ENCODE results near the gene KRT24. TPM values are rescaled to one million over a fixed set of nuclear protein-coding genes. Genes with fewer than 3 reads are reported as not detected.

The KRT24 gene
- polyA plus RNA-seq, 6 donors from 2014 or later: not detected

DNA sequence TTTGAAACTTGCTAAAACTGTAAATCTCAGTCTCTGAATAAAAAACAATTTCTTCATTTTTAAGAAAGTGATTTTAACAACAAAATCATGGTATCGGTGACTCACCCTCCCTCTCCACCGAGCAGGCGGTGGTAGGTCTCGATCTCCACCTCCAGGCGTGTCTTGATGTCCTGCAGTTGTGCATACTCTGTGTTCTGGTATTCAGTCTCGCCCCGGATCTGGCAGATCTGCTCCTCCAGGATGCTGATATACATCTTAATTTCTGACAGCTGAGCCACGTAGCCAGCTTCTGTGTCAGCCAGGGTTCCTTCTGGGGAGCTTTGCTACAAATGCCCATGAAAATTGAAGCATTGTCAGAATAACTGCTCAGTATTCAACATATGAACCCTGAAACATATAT, 15.4 kb upstream of the KRT24 start:
- Mint-ChIP-seq H3K27me3 (peaks cover 18 to 48% (median 29%) of the 10 kb centered on the region in 3 donors), H3K4me3 (no peak overlapping the region), H3K27ac (no peak overlapping the region), H3K36me3 (peaks cover under 1 to 4% of the 10 kb centered on the region in 2 donors), H3K9me3 (peaks cover 0 to 2% (median 0%) of the 10 kb centered on the region in 7 donors), H3K4me1 (no peaks in the 10 kb centered on the region)
- DNase-seq (no peak), ATAC-seq (ENCODE audit: low read depth in 2 of 2) (no peak)

DNA sequence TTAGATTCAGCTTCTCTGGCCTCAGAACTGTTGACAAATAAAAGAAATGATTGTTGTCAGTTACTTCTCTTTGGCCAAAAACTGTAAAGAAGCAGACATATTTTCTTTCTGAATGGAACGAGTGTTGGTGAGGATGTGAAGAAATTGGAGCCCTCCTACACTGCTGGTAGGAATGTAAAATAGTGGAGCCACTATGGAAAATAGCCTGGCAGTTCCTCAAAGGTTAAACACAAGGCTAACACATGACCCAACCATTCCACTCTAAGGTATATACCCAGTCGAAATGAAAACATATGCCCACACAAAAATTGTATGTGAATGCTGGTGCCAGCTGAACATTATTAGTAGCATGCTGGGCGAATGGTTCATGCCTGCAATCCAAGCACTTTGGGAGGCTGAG, 14.2 kb upstream of the KRT24 start:
- Mint-ChIP-seq H3K9me3 (no peaks in the 10 kb centered on the region), H3K27ac (no peak overlapping the region), H3K36me3 (no peaks in the 10 kb centered on the region), H3K4me1 (no peaks in the 10 kb centered on the region), H3K27me3 (peaks cover 18 to 46% (median 21%) of the 10 kb centered on the region in 3 donors), H3K4me3 (no peak overlapping the region)
- no peak for DNase-seq
- ATAC-seq (ENCODE audit: low read depth in 2 of 2): no peak

DNA sequence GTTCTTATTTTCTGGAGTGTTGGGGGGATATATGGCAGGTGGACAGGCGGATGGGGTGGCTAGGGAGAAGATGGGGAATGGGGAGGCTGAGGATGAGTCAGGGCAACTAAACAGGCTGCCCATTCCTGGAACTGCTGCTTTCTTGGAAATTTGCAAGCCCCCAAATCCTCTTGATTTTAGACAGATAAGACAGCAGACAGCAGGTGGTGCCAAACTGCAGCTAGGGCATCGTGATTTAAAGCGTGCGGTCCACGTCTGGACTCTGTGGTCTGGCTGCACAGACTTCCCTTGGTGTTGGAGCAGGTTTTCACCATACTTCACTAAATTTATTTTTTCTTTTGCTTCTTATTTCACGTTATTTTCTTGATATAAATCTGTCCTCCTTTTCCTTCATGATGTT, 10.9 kb upstream of the KRT24 start:
- no peaks in the 10 kb centered on the region for H3K9me3 Mint-ChIP-seq
- H3K4me3 Mint-ChIP-seq: no peak overlapping the region
- no peak overlapping the region for H3K27ac Mint-ChIP-seq
- H3K27me3 Mint-ChIP-seq: peaks cover 21 to 50% (median 28%) of the 10 kb centered on the region in 3 donors
- peaks cover 0 to 2% (median 0%) of the 10 kb centered on the region in 3 donors for H3K4me1 Mint-ChIP-seq
- no peaks in the 10 kb centered on the region for H3K36me3 Mint-ChIP-seq
- DNase-seq (no peak), ATAC-seq (ENCODE audit: low read depth in 2 of 2) (no peak)

DNA sequence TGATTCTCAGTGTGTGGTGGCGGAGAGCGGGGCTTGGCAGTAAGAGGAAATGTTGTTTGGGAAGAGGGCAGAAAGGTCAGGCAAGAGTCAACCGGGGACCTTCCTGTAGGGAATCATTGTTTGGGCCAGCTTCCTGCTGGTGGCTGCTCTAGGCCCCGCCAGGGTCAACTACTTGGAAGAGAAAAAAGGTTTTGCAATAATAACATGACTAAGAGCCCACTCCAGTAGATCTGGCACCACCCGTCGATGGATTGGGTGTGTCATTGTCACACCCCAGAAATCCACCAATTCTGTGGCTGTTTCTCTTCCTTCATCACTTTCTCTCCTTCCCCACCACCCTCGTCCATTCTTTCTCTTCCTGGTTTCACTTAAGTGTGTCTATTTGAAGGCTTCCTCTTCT, 4.2 kb upstream of the KRT24 start:
- Mint-ChIP-seq H3K4me3 (no peak overlapping the region), H3K9me3 (no peaks in the 10 kb centered on the region), H3K27me3 (peaks cover 32 to 49% (median 39%) of the 10 kb centered on the region in 3 donors), H3K4me1 (peaks cover 0 to 3% (median 2%) of the 10 kb centered on the region in 3 donors), H3K36me3 (no peaks in the 10 kb centered on the region), H3K27ac (no peak overlapping the region)
- DNase-seq (no peak), ATAC-seq (ENCODE audit: low read depth in 2 of 2) (no peak)

DNA sequence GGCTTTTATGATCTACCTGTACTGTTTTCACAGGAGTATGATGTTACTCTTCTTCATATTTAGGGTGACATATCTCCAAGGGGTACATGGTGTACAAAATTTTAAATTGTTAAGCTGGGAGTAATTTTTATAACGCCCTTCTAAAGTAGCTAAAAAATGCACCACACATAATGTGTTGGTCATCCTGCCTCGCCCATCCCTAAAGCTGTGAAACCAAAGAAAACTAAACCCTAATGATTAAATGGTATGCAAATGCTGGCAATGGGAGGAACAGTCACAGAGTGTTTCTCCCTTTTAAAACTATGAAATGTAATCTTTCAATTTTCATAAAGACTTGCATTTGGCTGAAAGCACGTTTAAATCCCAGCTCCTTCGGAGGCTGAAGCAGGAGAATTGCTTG, 2.0 kb upstream of the KRT24 start:
- H3K36me3 Mint-ChIP-seq: no peaks in the 10 kb centered on the region
- no peak overlapping the region for H3K27ac Mint-ChIP-seq
- H3K4me3 Mint-ChIP-seq: no peak overlapping the region
- H3K9me3 Mint-ChIP-seq: no peaks in the 10 kb centered on the region
- peaks cover 33 to 41% (median 34%) of the 10 kb centered on the region in 3 donors for H3K27me3 Mint-ChIP-seq
- peaks cover 0 to 3% (median 0%) of the 10 kb centered on the region in 3 donors for H3K4me1 Mint-ChIP-seq
- no peak for ATAC-seq (ENCODE audit: low read depth in 2 of 2)
- DNase-seq: no peak

GRCh38 chr17:40702271-40702670, 1.3 kb downstream of the KRT24 start:
- Mint-ChIP-seq H3K4me3 (no peak overlapping the region), H3K4me1 (no peaks in the 10 kb centered on the region), H3K36me3 (no peaks in the 10 kb centered on the region), H3K27me3 (peaks cover 20 to 50% (median 24%) of the 10 kb centered on the region in 3 donors), H3K27ac (no peak overlapping the region), H3K9me3 (no peaks in the 10 kb centered on the region)
- DNase-seq: no peak
- no peak for ATAC-seq (ENCODE audit: low read depth in 2 of 2)

GRCh38 chr17:40699853-40700252, 3.7 kb downstream of the KRT24 start:
- DNase-seq (no peak), ATAC-seq (ENCODE audit: low read depth in 2 of 2) (no peak)
- Mint-ChIP-seq H3K36me3 (no peaks in the 10 kb centered on the region), H3K4me1 (no peaks in the 10 kb centered on the region), H3K27ac (peak overlapping the region in 1 of 6 donors; percentile 43), H3K4me3 (no peak overlapping the region), H3K9me3 (no peaks in the 10 kb centered on the region), H3K27me3 (peaks cover 20 to 59% (median 30%) of the 10 kb centered on the region in 3 donors)

DNA sequence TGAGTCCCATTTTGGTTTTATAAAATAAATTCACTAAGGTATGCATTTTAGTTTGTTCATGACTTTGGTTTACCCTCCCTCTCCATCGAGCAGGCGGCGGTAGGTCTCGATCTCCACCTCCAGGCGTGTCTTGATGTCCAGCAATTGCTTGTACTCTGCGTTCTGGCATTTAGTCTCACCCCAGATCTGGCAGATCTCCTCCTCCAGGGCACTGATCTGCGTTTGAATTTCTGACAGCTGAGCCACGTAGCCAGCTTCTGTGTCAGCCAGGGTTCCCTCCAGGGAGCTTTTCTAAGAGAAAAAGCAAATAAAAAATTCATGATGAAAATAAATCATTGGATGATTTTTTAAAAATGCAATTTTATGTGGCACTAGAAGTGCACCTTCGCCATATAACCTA, 4.2 kb downstream of the KRT24 start:
- Mint-ChIP-seq H3K4me1 (no peaks in the 10 kb centered on the region), H3K4me3 (no peak overlapping the region), H3K27me3 (peaks cover 24 to 59% (median 30%) of the 10 kb centered on the region in 3 donors), H3K9me3 (no peaks in the 10 kb centered on the region), H3K36me3 (no peaks in the 10 kb centered on the region), H3K27ac (no peak overlapping the region)
- ATAC-seq (ENCODE audit: low read depth in 2 of 2): no peak
- DNase-seq: no peak

- Mint-ChIP-seq H3K36me3 (no peaks in the 10 kb centered on the region), H3K27ac (no peak overlapping the region), H3K4me1 (no peaks in the 10 kb centered on the region), H3K9me3 (no peaks in the 10 kb centered on the region), H3K27me3 (peaks cover 15 to 60% (median 33%) of the 10 kb centered on the region in 3 donors), H3K4me3 (no peak overlapping the region)
- no peak for ATAC-seq (ENCODE audit: low read depth in 2 of 2)
- no peak for DNase-seq
Observed at GRCh38 chr17:40697297-40697696, 6.3 kb downstream of the KRT24 start.

GRCh38 chr17:40696651-40697072, 6.9 kb downstream of the KRT24 start:
- H3K4me1 Mint-ChIP-seq: no peaks in the 10 kb centered on the region
- no peaks in the 10 kb centered on the region for H3K9me3 Mint-ChIP-seq
- H3K27ac Mint-ChIP-seq: peak overlapping the region in 1 of 6 donors; percentile 51
- H3K27me3 Mint-ChIP-seq: peaks cover 15 to 66% (median 36%) of the 10 kb centered on the region in 3 donors
- H3K4me3 Mint-ChIP-seq: no peak overlapping the region
- ATAC-seq (ENCODE audit: low read depth in 2 of 2) (no peak), DNase-seq (no peak)
- H3K36me3 Mint-ChIP-seq: no peaks in the 10 kb centered on the region

DNA sequence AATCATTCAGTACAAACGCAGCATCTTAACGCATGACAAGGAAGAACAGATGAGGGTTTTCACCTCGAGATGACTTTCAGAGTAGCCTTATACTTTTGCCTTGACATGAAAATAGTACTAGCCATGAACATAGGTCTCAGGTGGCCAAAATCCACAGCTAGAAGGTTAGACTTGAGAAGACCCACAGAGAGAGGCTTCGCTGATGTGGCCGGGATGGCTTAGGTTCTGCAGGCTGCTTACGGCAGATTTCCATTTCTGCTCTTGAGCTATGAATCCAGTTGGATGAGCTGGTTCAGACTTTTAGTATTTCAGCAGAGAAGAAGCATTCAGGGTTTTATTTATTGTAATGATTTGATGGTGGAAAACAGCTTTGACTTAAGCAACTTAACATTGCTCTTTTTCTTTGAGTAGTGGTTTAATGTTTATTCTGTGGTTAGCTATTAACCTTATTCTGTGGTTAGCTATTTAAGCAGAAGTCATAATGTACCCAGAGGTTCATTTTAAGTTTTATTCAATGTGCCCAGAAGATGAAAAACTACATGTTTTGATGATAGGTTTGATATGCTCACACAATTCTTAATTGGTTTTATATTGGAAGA, 7.6 kb downstream of the KRT24 start:
- H3K27ac Mint-ChIP-seq: no peak overlapping the region
- no peaks in the 10 kb centered on the region for H3K9me3 Mint-ChIP-seq
- peaks cover 15 to 68% (median 34%) of the 10 kb centered on the region in 3 donors for H3K27me3 Mint-ChIP-seq
- ATAC-seq (ENCODE audit: low read depth in 2 of 2) (no peak), DNase-seq (no peak)
- no peaks in the 10 kb centered on the region for H3K36me3 Mint-ChIP-seq
- no peak overlapping the region for H3K4me3 Mint-ChIP-seq
- no peaks in the 10 kb centered on the region for H3K4me1 Mint-ChIP-seq

GRCh38 chr17:40694584-40694983, 9.0 kb downstream of the KRT24 start:
- peaks cover 15 to 68% (median 30%) of the 10 kb centered on the region in 3 donors for H3K27me3 Mint-ChIP-seq
- H3K4me1 Mint-ChIP-seq: no peaks in the 10 kb centered on the region
- no peaks in the 10 kb centered on the region for H3K36me3 Mint-ChIP-seq
- no peaks in the 10 kb centered on the region for H3K9me3 Mint-ChIP-seq
- no peak for DNase-seq
- ATAC-seq (ENCODE audit: low read depth in 2 of 2): no peak
- no peak overlapping the region for H3K27ac Mint-ChIP-seq
- no peak overlapping the region for H3K4me3 Mint-ChIP-seq

- H3K36me3 Mint-ChIP-seq: no peaks in the 10 kb centered on the region
- no peak overlapping the region for H3K27ac Mint-ChIP-seq
- DNase-seq: no peak
- H3K27me3 Mint-ChIP-seq: peaks cover 6 to 26% (median 9%) of the 10 kb centered on the region in 3 donors
- no peak for ATAC-seq (ENCODE audit: low read depth in 2 of 2)
- no peak overlapping the region for H3K4me3 Mint-ChIP-seq
- no peaks in the 10 kb centered on the region for H3K9me3 Mint-ChIP-seq
- H3K4me1 Mint-ChIP-seq: no peaks in the 10 kb centered on the region
Observed at GRCh38 chr17:40687106-40687505, 16.4 kb downstream of the KRT24 start.

GRCh38 chr17:40686192-40686591, 17.4 kb downstream of the KRT24 start:
- Mint-ChIP-seq H3K4me3 (no peak overlapping the region), H3K4me1 (no peaks in the 10 kb centered on the region), H3K36me3 (no peaks in the 10 kb centered on the region), H3K27ac (no peak overlapping the region), H3K27me3 (peaks cover 7 to 29% (median 15%) of the 10 kb centered on the region in 3 donors), H3K9me3 (no peaks in the 10 kb centered on the region)
- DNase-seq (no peak), ATAC-seq (ENCODE audit: low read depth in 2 of 2) (no peak)

Data from naive B cell (primary cell).